Forelimb muscle (tissue), 1 donor: ENCODE results near the gene POLR3F. TPM values are rescaled to one million over a fixed set of nuclear protein-coding genes. Genes with fewer than 3 reads are reported as not detected.
"Not testable (repeated sequence)": the region's sequence is repeated elsewhere in the genome, so short reads cannot be mapped to it uniquely, and the experiment has no call there.

ENCODE experiments used
- DNase-seq: peaks from one replicate; pipeline ENCODE4 v3.0.0-alpha.2; 2013; ENCODE audit warnings: low read depth
- polyA plus RNA-seq: library from polyadenylated mRNA; unstranded; fragments of 120-200 nt; gene quantifications from one replicate; pipeline ENCODE4 v1.2.1, GENCODE V29; 2013; ENCODE audit not compliant: insufficient read length

The POLR3F gene
- polyA plus RNA-seq = 13.7 TPM

GRCh38 chr20:18466894-18467730 is at the start of gene POLR3F, which contains the start of gene DZANK1:
Gene POLR3F, plus strand, starts transcription at chr20:18467390. Its CDS starts 117 bp downstream, at chr20:18467507.
Gene DZANK1, minus strand, starts transcription at chr20:18467030. Its CDS starts 1,672 bp downstream, at chr20:18465358.
- peak; percentile 87 for DNase-seq

- no peak for DNase-seq
These were observed 45.6 kb upstream of the POLR3F start for GRCh38 chr20:18421608-18422007.

GRCh38 chr20:18427214-18427613 is 40.0 kb upstream of the POLR3F start:
- DNase-seq = no peak

- no peak for DNase-seq
These were observed 38.6 kb upstream of the POLR3F start for GRCh38 chr20:18428490-18429173.

GRCh38 chr20:18430172-18430826 is 36.9 kb upstream of the POLR3F start:
- no peak for DNase-seq

GRCh38 chr20:18431206-18431605 is 36.0 kb upstream of the POLR3F start:
- DNase-seq = no peak

- DNase-seq = no peak
These were observed 30.3 kb upstream of the POLR3F start for GRCh38 chr20:18436847-18437246.

GRCh38 chr20:18440403-18440802 is 26.8 kb upstream of the POLR3F start:
- no peak for DNase-seq

GRCh38 chr20:18443886-18444285 is 23.3 kb upstream of the POLR3F start:
- no peak for DNase-seq

- no peak for DNase-seq
These were observed 10.6 kb upstream of the POLR3F start for GRCh38 chr20:18456600-18456999.

GRCh38 chr20:18465536-18466200 is 1.5 kb upstream of the POLR3F start:
- no peak for DNase-seq

- peak; percentile 65 for DNase-seq
These were observed 656 bp upstream of the POLR3F start for GRCh38 chr20:18466574-18466893.

GRCh38 chr20:18477218-18477617 is 10.0 kb downstream of the POLR3F start:
- no peak for DNase-seq

- no peak for DNase-seq
These were observed 10.6 kb downstream of the POLR3F start for GRCh38 chr20:18477821-18478220.

GRCh38 chr20:18481596-18481995 is 14.4 kb downstream of the POLR3F start:
- no peak for DNase-seq

GRCh38 chr20:18488301-18488700 is 21.1 kb downstream of the POLR3F start:
- no peak for DNase-seq

GRCh38 chr20:18496042-18496441 is 28.9 kb downstream of the POLR3F start:
- no peak for DNase-seq

GRCh38 chr20:18496740-18497592 is 29.8 kb downstream of the POLR3F start, which contains the start of gene RBBP9:
Gene RBBP9, minus strand, starts transcription at chr20:18497225. Its CDS starts 58 bp downstream, at chr20:18497167.
- DNase-seq = peak; percentile 64

GRCh38 chr20:18497603-18498002 is 30.4 kb downstream of the POLR3F start:
- DNase-seq = no peak

- not testable (repeated sequence) for DNase-seq
These were observed 34.5 kb downstream of the POLR3F start for GRCh38 chr20:18501672-18502071.
